GM19455 (cell line): ENCODE measurements around the gene CCNG2.

Experiments
- ATAC-seq: cut with Tn5 transposase; IDR thresholded peaks from one replicate; pipeline ENCODE4 v1.9.1; 2021; ENCODE audit not compliant: unreplicated experiment

The CCNG2 gene

DNA sequence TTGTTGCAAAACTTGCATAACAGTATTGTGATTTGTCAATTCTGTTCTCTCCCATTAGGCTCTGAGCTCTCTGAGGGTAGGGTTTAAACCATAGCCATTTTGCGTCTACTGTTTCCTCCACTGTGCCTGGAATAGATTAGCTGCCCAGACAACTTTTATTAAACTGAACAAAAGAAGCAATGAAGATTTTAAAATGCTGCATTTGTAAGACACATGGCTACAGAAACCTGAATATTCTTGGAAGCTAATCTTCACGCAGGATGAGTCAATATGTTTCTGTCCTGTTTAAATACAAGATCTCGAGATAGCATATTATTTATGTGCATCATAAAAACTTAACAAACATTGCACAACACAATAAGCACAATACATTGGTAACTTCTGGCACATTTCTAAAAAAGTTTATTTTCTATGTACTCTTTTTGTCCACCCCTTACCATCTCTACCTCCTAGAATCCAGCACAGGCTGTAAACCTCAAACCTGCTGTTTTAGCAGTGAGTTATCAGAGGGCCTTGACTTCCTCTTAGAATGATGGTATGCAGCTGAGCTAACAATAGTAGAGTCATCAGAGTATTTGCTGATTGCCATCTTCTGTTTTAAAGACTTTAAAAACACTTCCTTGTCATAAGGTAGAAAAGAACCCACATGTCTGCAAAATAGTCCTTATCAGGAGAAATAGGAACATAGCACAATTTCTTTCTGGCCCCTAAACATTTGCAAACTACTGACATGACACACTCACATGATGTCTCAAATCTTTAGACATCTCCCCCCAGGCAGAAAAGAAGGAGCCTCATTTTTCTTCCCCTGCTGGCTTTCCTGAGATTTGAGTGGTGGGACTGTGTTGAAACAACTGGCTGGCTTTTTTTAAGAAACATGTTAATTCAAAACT, 10.6 kb upstream of the CCNG2 start:
- no peak for ATAC-seq

DNA sequence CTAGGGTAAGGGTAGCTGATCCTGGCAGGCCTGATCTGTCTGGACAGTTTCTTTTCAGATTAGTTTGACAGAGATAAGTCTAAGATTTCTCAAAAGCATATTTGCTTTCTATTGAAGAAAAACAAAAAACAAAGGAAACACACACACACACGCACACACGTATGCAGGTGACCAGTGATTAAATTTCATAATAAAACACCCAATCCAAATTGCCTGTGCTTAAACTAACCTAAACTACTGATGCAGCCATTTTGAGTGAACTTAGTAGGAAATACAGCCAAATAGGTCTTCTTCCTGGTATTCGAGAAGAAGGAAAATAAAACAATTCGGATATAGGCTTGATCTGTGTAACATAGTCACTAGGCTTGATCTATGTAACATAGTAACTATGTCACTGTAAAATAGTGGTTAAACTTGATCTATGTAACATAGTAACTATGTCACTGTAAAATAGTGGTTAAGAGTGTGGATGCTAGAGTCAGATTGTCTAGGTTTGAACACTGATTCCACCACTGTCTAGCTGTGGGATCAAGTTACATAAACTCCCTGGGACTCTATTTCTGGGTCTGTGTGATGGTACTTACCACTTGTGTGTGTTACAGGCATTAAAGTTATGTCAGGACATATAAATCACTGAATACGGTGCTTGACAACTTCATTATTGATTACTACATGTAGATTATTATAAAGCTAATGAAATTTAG, 9.8 kb upstream of the CCNG2 start:
- ATAC-seq, result no peak

- no peak for ATAC-seq
Observed at GRCh38 chr4:77148078-77148477, 8.9 kb upstream of the CCNG2 start.

GRCh38 chr4:77149789-77150188, 7.2 kb upstream of the CCNG2 start:
- ATAC-seq, result no peak

- ATAC-seq, result no peak
Observed at GRCh38 chr4:77151241-77151640, 5.8 kb upstream of the CCNG2 start.

- ATAC-seq, result no peak
Observed at GRCh38 chr4:77152421-77152820, 4.6 kb upstream of the CCNG2 start.

GRCh38 chr4:77153006-77153405, 4.0 kb upstream of the CCNG2 start:
- no peak for ATAC-seq

- ATAC-seq, result no peak
Observed at GRCh38 chr4:77154065-77154464, 2.9 kb upstream of the CCNG2 start.

GRCh38 chr4:77154761-77155499, 2.1 kb upstream of the CCNG2 start:
- no peak for ATAC-seq

DNA sequence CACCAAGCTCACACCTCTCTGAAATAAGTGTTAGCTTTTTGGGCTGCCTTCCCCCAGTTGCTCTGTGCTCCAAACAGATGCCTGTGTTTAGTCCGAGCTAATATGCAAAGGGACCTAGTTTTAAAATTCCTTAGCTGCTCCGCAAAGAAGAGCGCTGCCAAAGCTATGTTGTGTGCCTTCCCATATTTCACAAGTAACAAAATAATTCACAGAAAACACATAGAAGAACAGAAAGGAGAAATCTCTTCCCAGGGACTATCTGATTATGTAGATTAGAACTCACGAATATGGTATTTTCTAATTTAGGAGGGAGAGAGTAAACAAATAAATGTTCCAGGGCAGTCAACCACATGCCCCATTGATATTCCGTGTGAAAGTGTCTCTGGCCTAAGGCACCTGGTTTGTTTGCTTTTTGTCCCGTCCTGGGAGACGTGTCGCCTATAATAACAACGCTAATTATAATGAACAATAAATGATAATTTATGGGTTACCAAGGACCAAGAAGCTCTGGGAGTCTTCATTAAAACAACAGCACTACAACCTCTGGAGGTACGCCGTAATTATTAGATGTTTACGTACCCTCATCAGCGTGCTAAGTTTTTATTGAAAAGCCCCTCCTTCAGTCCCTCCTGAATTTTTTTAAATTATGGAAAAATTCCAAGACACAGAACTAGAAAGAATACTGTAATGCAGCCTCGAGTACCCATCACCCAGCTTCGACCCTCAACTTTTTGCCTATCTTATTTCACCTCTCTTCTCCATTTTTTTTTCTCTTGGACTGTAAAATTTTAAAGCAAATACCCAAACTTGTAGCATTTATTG, 1.2 kb upstream of the CCNG2 start:
- no peak for ATAC-seq

- peak; percentile 80 for ATAC-seq
Observed at GRCh38 chr4:77156533-77156911, 485 bp upstream of the CCNG2 start.

GRCh38 chr4:77157859-77158486, 966 bp downstream of the CCNG2 start:
- peak; percentile 53 for ATAC-seq

DNA sequence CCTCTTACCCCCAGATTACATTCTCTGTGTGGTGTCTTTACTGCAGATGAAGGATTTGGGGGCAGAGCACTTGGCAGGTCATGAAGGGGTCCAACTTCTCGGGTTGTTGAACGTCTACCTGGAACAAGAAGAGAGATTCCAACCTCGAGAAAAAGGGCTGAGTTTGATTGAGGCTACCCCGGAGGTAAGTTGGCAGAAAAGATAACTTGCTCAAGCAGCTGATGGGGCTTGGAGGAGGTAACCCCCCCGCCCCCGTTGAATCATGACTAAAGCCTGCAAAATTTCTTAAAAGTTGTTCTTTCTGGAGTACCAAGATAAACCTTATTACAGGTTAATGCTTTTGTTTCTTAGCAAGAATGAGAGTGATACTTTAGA, 1.5 kb downstream of the CCNG2 start:
- ATAC-seq, result no peak

DNA sequence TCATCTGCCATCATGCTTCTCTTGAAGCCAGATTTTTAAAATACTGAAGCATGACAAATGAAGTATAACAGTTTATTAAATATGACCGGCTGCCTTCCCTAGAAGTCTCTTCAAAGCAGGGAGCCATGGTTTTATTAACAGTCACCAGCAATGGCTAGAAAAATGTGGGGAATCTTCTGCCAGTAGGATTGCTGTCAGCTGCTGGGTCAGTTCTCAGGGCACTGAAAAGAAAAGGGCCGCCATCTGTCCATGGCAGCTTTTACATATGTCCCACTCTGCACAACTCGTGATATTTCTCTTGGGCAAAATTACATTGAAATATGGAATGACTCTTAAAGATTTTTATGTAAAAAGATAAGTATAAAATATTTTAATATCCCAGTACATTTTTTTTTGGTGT, 2.8 kb downstream of the CCNG2 start:
- no peak for ATAC-seq

DNA sequence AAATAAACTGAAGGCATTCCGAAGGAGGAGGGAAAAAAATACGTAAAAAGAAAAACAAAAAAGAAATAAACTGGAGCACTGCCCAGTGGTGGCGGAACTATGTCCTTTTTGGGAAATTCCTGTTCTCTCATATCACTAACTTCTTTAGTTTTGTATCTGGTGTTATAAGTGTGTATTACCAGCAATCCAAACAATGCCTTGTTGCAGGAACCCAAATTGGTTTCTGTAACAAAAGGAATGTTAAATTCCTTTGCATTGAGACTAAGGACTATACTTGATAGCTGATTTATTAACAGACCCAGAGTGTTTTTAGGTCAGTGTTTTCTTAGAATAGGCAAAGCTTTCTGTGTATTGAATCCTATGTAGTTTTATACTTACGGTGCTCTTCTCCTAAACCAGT, 6.6 kb downstream of the CCNG2 start:
- ATAC-seq, result no peak

DNA sequence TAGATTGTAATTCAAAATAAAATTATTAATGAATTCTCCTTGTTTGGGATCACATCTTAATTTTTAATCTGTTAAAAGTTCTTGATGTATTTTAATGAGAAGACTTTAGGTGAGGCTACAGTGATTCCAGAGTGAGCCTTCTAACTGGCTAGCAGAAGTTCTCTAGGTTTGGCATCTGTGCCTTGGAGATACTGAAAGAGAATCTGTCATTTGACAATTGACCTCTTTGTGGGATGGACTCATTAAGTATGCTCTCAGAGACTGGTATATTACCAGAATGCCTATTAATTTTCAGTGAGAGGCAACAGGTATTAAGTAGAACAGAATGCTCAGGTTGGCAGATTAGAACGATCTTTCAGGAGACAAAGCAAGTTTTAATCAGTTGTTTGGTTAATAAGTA, 10.2 kb downstream of the CCNG2 start:
- ATAC-seq, result no peak

DNA sequence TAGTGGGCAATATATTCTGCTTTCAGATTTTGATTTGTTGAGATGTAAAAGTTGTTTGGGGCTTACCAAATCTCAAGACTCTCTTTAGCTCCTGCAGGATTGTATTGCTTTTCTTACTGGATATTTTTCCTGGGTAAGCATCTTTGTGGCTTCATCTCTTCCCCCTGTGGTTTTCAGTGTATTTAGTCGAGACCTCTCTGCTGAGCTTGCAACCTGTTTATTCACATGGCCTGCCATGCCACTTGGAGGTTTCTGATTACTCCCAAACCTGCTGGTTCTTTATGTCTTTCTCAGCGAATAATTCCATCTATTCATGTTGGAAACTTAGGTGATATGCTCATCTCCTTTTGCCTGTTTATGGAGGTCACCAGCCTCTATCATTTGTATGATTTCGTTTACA, 10.9 kb downstream of the CCNG2 start:
- ATAC-seq, result no peak

GRCh38 chr4:77169481-77169880, 12.5 kb downstream of the CCNG2 start:
- ATAC-seq, result no peak

DNA sequence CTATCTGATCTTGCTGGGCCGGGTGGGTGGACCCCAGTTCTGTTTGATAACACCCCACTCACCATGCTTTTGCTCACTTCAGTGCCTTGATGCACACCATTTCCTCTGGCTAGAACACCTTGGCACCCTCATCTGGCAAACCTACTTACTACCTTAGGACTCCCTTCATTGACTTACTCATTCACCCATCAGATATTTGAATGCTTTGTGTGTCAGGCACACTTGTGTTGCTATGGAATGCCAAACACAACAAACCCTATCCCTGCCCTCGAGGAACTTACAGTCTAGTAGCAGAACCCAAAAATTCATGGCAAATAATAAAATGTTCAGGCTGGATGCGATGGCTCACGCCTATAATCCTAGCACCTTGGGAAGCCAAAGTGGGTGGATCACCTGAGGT, 13.9 kb downstream of the CCNG2 start:
- ATAC-seq, result no peak

GRCh38 chr4:77172336-77172735, 15.3 kb downstream of the CCNG2 start:
- no peak for ATAC-seq

GRCh38 chr4:77174426-77174825, 17.4 kb downstream of the CCNG2 start:
- no peak for ATAC-seq
